DOHH2 (cell line): ENCODE data around the gene NGDN.

ENCODE experiments used
- H3F3A ChIP-seq: fragments of 200-600 bp; sonication (generic), shearing (Covaris generic); 2 replicates; pipeline ENCODE4 v1.6.0; 2016; ENCODE audit warnings: antibody characterized with exemption, mild to moderate bottlenecking; ENCODE audit not compliant: control insufficient read depth, insufficient read depth
- H3K27ac ChIP-seq: fragments of 200-600 bp; sonication (generic); 2 replicates; pipeline ENCODE4 v1.5.1; 2014; ENCODE audit warnings: low read depth, mild to moderate bottlenecking, low read length, moderate library complexity
- H3K27me3 ChIP-seq: fragments of 200-600 bp; sonication (generic); 2 replicates; pipeline ENCODE4 v1.6.1; 2014; ENCODE audit warnings: mild to moderate bottlenecking, low read length, mixed read lengths; ENCODE audit not compliant: control insufficient read depth
- H3K36me3 ChIP-seq: fragments of 200-600 bp; sonication (generic); 2 replicates; pipeline ENCODE4 v1.6.1; 2014; ENCODE audit warnings: mild to moderate bottlenecking, low read length, moderate library complexity, mixed read lengths; ENCODE audit not compliant: control insufficient read depth
- H3K4me1 ChIP-seq: fragments of 200-600 bp; sonication (generic); 2 replicates; pipeline ENCODE4 v1.6.1; 2014; ENCODE audit warnings: mild to moderate bottlenecking, low read length, mixed read lengths; ENCODE audit not compliant: control insufficient read depth
- H3K4me2 ChIP-seq: fragments of 200-600 bp; sonication (generic); 2 replicates; pipeline ENCODE4 v1.6.0; 2014; ENCODE audit warnings: mild to moderate bottlenecking, low read length, moderate library complexity
- H3K4me3 ChIP-seq: fragments of 200-600 bp; sonication (generic); 2 replicates; pipeline ENCODE4 v1.5.1; 2014; ENCODE audit warnings: mild to moderate bottlenecking, low read length, mixed read lengths
- H3K79me2 ChIP-seq: fragments of 200-600 bp; sonication (generic); 2 replicates; pipeline ENCODE4 v1.6.1; 2014; ENCODE audit warnings: mild to moderate bottlenecking, low read length, mixed read lengths; ENCODE audit not compliant: control insufficient read depth
- H3K9me2 ChIP-seq: fragments of 200-600 bp; sonication (generic); replicated peaks from 2 replicates; pipeline ENCODE4 v1.6.1; 2014; ENCODE audit warnings: mild to moderate bottlenecking, low read length, mixed read lengths; ENCODE audit not compliant: control insufficient read depth
- H3K9me3 ChIP-seq: fragments of 200-600 bp; sonication (generic); 2 replicates; pipeline ENCODE4 v1.6.1; 2014; ENCODE audit warnings: antibody characterized with exemption, low read length, mixed read lengths; ENCODE audit not compliant: control insufficient read depth, insufficient read depth
- H4K20me1 ChIP-seq: fragments of 200-600 bp; sonication (generic); 2 replicates; pipeline ENCODE4 v1.6.0; 2014; ENCODE audit warnings: low read depth, mild to moderate bottlenecking, antibody characterized with exemption, low read length, moderate library complexity; ENCODE audit not compliant: control insufficient read depth, insufficient read depth
- EZH2phosphoT487 ChIP-seq: fragments of 200-600 bp; sonication (generic); IDR thresholded peaks from 2 replicates; pipeline ENCODE4 v1.6.1; 2017; ENCODE audit warnings: borderline replicate concordance, mild to moderate bottlenecking, antibody characterized with exemption, low read length, moderate library complexity, mixed read lengths
- TF ChIP-seq, protein P1 (sequence below): fragments of 200-600 bp; sonication (generic); IDR thresholded peaks from one replicate; pipeline ENCODE4 v1.5.1; 2014; ENCODE audit warnings: antibody characterized with exemption, mild to moderate bottlenecking, low read depth, low read length; ENCODE audit not compliant: poor library complexity, severe bottlenecking

Gene NGDN

DNA sequence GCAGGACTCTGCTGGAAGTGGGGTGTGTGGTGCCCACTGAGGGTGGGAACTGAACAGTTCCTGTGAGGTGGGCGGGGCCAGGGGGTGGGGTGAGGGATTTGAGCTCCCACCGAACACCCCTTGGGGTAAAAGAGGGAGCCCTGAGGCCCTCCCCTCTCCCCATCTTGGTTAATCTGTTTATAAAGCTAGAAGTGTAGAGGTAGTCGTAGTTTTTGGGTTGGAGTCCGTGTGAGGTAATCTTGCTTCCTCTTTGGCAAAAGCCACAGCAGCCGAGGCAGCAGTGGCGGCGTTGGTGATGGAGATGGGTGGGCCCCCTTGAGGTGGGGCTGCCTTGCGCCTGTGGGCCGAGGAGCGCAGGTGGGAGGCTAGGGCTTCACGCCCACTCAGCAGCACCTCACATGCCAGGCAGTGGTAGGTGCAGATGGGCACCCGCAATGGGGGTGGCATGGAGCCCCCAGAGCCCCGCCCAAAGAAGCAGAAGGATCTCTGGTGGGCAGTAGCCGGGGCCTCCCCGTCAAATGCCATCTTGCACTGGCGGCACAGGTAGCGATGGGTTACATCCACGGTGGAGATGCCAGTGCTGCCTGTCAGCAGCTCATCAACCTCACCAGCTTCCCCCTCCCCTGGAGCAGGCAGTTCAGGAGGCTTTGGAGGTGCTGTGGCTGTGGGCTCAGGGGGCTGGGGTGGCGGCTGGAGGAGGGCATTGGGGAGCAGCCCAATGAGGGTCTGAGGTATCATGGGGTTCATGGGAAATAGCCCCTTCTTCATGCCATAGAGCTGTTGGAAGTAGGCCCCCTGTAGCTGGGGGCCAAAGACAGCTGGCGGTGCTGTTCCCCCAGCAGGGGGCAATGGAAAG, 52.5 kb downstream of the NGDN start:
- H3K79me2 ChIP-seq: no peaks in the 10 kb centered on the region
- H3K36me3 ChIP-seq: no peaks in the 10 kb centered on the region

DNA sequence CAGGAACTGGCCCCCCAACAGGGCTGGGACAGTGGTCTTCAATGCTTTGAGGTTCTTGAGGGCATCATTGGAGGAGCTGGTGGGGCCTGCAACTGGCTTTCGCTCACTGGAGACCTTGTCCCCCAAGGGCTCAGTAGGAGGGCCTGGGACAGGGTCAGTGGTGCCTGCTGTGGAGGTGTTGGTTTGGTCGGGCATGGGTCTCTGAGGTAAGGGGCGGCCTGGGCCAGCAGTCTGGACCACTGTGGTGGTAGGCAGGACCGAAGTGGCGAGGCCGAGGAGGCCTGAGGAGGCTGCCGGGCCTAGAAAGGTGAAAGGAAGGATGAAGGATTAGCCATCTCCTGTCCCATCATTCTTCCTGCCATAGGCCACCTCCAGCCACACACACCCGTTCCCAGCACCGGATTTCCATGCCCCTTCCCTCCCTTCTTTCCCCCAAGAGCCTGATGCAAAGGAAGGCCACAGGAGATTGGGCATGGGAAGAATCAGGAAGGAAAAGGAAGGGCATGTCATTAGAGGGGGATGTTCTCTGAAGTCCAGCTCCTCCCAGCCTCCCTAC, 53.2 kb downstream of the NGDN start:
- no peaks in the 10 kb centered on the region for H3K9me2 ChIP-seq
- H3K4me1 ChIP-seq: no peaks in the 10 kb centered on the region
- no peaks in the 10 kb centered on the region for H3K27me3 ChIP-seq
- H3K36me3 ChIP-seq: no peaks in the 10 kb centered on the region
- H3F3A ChIP-seq: no peaks in the 10 kb centered on the region
- no peak for TF ChIP-seq EZH2phosphoT487
- TF ChIP-seq, protein P1, sequence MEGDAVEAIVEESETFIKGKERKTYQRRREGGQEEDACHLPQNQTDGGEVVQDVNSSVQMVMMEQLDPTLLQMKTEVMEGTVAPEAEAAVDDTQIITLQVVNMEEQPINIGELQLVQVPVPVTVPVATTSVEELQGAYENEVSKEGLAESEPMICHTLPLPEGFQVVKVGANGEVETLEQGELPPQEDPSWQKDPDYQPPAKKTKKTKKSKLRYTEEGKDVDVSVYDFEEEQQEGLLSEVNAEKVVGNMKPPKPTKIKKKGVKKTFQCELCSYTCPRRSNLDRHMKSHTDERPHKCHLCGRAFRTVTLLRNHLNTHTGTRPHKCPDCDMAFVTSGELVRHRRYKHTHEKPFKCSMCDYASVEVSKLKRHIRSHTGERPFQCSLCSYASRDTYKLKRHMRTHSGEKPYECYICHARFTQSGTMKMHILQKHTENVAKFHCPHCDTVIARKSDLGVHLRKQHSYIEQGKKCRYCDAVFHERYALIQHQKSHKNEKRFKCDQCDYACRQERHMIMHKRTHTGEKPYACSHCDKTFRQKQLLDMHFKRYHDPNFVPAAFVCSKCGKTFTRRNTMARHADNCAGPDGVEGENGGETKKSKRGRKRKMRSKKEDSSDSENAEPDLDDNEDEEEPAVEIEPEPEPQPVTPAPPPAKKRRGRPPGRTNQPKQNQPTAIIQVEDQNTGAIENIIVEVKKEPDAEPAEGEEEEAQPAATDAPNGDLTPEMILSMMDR: no peak
- no peak overlapping the region for H3K4me2 ChIP-seq
- no peaks in the 10 kb centered on the region for H4K20me1 ChIP-seq
- no peak overlapping the region for H3K4me3 ChIP-seq
- H3K79me2 ChIP-seq: no peaks in the 10 kb centered on the region
- H3K9me3 ChIP-seq: no peaks in the 10 kb centered on the region
- H3K27ac ChIP-seq: no peak overlapping the region

More for the DNA sequence above, 52.5 kb downstream of the NGDN start:
- H3K4me1 ChIP-seq: no peaks in the 10 kb centered on the region
- H3K4me2 ChIP-seq: no peak overlapping the region
- H3K4me3 ChIP-seq: no peak overlapping the region
- H3K9me3 ChIP-seq: no peaks in the 10 kb centered on the region
- no peaks in the 10 kb centered on the region for H3K27me3 ChIP-seq
- no peak overlapping the region for H3K27ac ChIP-seq
- no peaks in the 10 kb centered on the region for H3F3A ChIP-seq
- TF ChIP-seq, protein P1: no peak
- no peak for TF ChIP-seq EZH2phosphoT487
- H4K20me1 ChIP-seq: no peaks in the 10 kb centered on the region
- no peaks in the 10 kb centered on the region for H3K9me2 ChIP-seq

DNA sequence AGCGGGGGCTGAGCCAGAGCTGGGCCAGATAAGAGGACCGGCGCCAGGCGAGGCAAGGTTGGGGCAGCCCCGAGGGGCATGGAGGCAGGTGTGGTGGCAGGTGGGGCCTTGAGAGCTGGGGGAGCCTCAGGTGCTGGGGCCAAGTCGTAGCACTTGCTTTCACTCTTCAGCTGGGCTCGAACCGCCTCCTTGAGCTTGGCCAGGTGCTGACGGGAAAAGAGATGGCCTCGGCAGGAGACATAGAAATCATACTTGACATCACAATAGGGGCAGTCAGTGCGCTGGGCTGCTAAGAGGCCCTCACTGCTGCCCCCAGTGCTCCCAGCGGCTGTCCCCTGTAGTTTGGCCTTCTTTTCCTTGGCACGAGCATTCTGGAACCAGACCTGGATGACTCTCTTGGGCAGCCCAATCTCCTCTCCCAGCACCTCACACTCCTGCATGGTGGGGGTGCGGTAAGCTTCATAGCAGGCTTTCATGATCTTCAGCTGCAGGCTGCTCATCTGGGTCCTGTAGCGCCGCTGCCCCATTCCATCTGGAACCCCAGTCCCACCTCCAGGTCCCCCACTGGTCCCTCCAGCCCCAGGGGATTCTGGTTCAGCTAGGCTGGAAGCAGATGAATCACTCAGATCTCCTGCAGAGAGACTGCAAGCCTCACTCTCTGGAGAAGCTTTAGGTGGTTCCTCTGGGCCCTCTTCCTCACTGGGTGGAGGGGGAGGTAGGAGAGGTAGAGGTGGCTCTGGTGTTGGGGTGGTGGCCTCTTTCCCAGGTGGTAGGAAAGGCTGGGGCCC, 53.9 kb downstream of the NGDN start:
- H3K9me3 ChIP-seq: no peaks in the 10 kb centered on the region

More for the DNA sequence above, 53.9 kb downstream of the NGDN start:
- Histone ChIP-seq H3K79me2 (no peaks in the 10 kb centered on the region), H4K20me1 (no peaks in the 10 kb centered on the region), H3K27ac (no peak overlapping the region), H3K4me2 (no peak overlapping the region), H3K27me3 (no peaks in the 10 kb centered on the region), H3K9me2 (no peaks in the 10 kb centered on the region), H3F3A (no peaks in the 10 kb centered on the region), H3K36me3 (no peaks in the 10 kb centered on the region), H3K4me3 (no peak overlapping the region), H3K4me1 (no peaks in the 10 kb centered on the region)
- TF ChIP-seq, protein P1: no peak
- TF ChIP-seq EZH2phosphoT487: no peak
